GM18505 (cell line): ENCODE data around the gene SMIM3.
"Not testable (repeated sequence)": the region's sequence is repeated elsewhere in the genome, so short reads cannot be mapped to it uniquely, and the experiment has no call there.

Experiments
- ATAC-seq: cut with Tn5 transposase; IDR thresholded peaks from one replicate; pipeline ENCODE4 v1.9.1; 2021; ENCODE audit not compliant: unreplicated experiment
- POLR2A ChIP-seq: IDR thresholded peaks from 4 replicates; pipeline ENCODE4 v1.6.1; 2011; ENCODE audit warnings: borderline replicate concordance; ENCODE audit not compliant: insufficient read depth, insufficient read length; ENCODE audit errors: extremely low read depth

The SMIM3 gene

GRCh38 chr5:150794927-150795326 lies 16.4 kb downstream of the SMIM3 start:
- ATAC-seq, result no peak
- TF ChIP-seq POLR2A, result no peak

DNA sequence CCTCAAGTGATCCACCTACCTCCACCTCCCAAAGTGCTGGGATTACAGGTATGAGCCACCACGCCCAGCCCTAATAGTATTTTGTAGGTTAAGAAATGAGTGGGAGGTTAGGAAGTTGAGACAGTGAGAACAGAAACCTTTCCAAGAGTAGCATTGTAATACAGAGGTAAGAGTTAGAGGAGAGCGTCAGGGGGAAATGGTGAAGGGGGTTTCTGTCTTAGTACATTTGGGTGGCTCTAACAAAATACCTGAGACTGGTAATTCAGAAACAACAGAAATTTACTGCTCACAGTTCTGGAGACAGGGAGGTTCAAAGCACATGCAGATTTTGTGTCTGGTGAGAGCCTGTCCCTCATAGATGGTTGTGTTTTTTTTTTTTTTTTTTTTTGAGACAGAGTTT lies 18.8 kb downstream of the SMIM3 start:
- no peak for TF ChIP-seq POLR2A
- ATAC-seq, result no peak

DNA sequence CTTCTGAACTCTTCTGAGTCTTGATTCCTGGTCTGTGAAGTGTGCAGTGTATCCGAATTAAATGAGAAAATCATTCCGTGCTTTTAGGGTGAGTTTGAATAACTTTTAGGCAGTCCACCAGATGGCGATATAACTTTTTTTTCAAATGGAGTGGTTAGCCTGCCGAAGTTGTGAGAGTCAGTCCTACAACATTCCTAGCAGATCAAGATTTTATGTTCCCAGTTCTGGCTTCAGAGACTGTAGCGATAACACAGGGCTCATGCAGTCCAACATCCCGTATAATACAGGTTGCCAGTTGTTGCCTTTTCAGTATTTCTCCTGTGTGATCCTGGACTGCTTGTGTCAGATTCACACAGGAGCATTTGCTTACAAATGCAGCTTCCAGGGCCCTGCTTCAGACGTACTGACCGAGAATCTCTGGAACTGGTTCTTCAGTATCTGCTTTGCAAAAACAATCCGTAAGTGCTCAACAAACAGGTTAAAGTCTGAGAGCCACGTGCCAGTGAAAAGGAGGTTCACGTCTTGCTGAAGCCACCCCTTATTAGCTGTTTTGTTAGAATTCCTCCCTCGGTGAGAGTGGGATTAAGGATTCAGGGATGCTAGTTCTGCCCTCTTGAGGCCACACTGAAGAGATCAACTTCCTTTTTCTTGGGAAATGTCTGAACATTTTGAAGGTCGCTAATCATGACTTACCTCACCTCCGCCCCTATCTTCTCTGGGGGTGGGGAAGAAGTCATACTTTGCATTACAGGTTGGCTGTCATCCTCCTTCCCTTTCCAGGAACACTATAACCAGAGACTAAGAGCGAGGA lies 22.8 kb downstream of the SMIM3 start:
- no peak for TF ChIP-seq POLR2A
- ATAC-seq, result peak; percentile 71

DNA sequence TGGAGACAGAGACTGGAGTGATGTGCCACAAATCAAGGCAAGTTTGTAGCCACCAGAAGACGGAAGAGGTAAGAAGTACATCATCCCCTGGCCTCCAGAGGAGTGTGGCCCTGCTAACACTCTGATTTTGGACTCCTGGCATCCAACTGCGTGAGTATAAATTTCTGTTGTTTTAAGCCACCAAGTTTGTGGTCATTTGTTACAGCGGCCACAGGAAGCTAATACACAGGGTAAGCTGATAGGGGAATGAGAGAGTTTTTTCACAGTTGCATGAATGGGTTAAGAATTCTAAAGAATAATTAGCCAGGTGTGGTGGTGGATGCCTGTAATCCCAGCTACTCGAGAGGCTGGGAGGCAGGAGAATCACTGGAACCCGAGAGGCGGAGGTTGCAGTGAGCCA lies 25.8 kb downstream of the SMIM3 start:
- no peak for ATAC-seq
- TF ChIP-seq POLR2A, result no peak

DNA sequence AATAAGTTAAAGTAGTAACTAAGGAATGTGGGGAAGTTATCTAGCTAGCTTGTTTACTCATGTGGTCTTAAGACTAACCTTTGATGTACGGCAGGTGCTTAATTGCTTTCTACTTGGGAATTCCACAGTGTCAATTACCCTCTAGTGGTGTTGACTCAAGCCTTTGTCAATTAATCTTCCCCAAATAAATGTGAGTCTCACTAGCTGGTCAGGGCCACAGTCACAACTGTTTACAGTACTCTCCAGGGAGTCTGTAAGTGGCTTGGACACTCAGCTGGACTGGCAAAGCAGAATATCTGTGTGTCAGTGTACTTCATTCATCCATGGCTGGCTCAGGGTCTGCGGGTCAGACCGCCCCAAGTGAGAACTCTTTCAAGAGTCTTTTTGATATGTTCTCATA lies 30.8 kb downstream of the SMIM3 start:
- TF ChIP-seq POLR2A, result no peak
- no peak for ATAC-seq

GRCh38 chr5:150815010-150815409 lies 36.5 kb downstream of the SMIM3 start:
- no peak for ATAC-seq

GRCh38 chr5:150816946-150817345 lies 38.4 kb downstream of the SMIM3 start:
- no peak for ATAC-seq
- no peak for TF ChIP-seq POLR2A

More at GRCh38 chr5:150815010-150815409, 36.5 kb downstream of the SMIM3 start:
- no peak for TF ChIP-seq POLR2A

GRCh38 chr5:150829744-150830143 lies 51.2 kb downstream of the SMIM3 start:
- TF ChIP-seq POLR2A, result no peak
- no peak for ATAC-seq

GRCh38 chr5:150831821-150832220 lies 53.3 kb downstream of the SMIM3 start:
- not testable (repeated sequence) for ATAC-seq

DNA sequence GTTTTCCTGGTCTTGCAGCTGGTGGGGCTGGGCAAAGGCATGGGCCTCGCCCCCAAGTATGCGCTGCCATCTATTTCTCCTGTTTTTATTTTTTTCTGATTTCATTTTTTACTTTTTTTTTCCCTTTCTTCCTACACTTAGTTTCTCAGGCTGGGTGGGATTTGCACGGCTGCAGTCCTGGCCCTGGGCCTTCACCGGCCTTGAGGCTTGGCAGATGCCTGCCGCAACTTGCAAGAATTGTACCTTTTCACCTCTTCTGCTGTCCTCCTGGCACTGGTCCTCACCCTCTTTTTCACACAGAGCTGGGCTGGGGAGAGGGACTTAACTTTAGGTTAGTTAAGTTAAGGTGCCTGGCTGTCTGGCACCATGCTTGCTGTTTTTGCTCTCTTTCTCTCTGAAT lies 57.5 kb downstream of the SMIM3 start:
- no peak for TF ChIP-seq POLR2A
- ATAC-seq, result no peak

DNA sequence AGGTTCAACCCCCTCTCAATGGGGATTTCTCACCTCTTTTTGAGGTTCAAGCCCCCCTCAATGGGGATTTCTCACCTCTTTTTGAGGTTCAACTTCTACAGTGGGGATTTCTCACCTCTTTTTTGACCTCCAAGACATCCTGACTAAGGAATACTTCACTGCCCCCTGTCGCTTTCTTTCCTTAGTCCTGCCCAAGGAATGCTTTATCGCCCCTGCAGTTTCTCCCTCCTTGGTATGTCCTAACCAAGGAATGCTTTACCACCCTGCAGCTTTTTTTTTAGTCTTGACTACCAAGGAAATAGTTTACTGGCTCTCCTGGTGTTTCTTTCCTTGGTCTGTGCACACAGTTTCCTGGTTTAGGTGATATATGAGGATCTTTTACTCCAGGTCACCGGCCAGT lies 58.1 kb downstream of the SMIM3 start:
- no peak for TF ChIP-seq POLR2A
- ATAC-seq, result no peak

DNA sequence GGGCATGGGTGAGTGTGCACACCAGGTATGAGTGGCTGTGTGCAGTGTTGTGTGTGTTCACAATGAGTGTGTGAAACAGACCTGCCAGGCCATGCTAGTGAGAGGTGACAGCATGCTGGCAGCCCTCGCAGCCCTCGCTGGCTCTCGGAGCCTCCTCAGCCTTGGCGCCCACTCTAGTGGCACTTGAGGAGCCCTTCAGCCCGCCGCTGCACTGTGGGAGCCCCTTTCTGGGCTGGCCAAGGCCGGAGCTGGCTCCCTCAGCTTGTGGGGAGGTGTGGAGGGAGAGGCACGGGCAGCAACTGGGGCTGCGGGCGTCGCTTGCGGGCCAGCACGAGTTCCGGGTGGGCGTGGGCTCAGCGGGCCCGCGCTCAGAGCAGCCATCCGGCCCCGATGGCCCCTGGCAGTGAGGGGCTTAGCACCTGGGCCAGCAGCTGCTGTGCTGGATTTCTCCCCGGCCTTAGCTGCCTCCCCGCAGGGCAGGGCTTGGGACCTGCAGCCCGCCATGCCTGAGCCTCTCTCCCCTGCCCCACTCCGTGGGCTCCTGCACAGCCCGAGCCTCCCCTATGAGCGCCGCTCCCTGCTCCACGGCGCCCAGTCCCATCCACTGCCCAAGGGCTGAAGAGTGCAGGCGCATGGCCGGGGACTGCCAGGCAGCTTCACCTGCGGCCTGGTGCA lies 66.8 kb downstream of the SMIM3 start:
- not testable (repeated sequence) for ATAC-seq

DNA sequence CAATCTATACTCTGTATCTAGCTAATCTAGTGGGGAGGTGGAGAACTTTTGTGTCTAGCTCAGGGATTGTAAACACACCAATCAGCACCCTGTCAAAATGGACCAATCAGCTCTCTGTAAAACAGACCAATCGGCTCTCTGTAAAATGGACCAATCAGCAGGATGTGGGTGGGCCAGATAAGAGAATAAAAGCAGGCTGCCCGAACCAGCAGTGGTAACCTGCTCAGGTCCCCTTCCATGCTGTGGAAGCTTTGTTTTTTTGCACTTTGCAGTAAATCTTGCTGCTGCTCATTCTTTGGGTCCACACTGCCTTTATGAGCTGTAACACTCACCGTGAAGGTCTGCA lies 67.7 kb downstream of the SMIM3 start, which contains the start of gene IRGM:
Gene IRGM (plus strand): TSS at position 214 of the 346 bp plus-strand sequence. CDS start 1,603 bp downstream, outside the sequence.
- ATAC-seq, result not testable (repeated sequence)
